ENCODE results near the gene WIPF2. TPM values are rescaled to one million over a fixed set of nuclear protein-coding genes. Genes with fewer than 3 reads are reported as not detected.

WIPF2 gene
- polyA plus RNA-seq, 1 donor (not counting 4 experiments of a cell fraction or from before 2014, with no cell fraction given): 8.5 TPM

- no peak for TF ChIP-seq EZH2 (IDR thresholded peaks at IDR 0.05; ENCODE audit: low read length)
- TF ChIP-seq CTCF (optimal IDR thresholded peaks at IDR 0.05 in 1 of 3, IDR thresholded peaks at IDR 0.05 in 1 of 3, conservative IDR thresholded peaks at IDR 0.05 in 1 of 3; ENCODE audit: extremely low read depth in 1 of 3, insufficient read depth in 2 of 3, low read length in 3 of 3): no peak
- no peaks in the 10 kb centered on the region for H3K27me3 ChIP-seq (ENCODE audit: control insufficient read depth, extremely low read depth, insufficient read depth, low read length)
- DNase-seq (ENCODE audit: low read depth, low spot score) (no peak), FAIRE-seq (peak; percentile 20)
- peak overlapping the region; percentile 97 for H3K4me2 ChIP-seq (ENCODE audit: control insufficient read depth, extremely low read depth, insufficient read depth, low read depth, low read length)
- no peaks in the 10 kb centered on the region for H3K9me3 ChIP-seq (ENCODE audit: control insufficient read depth, low read depth, low read length)
- peak overlapping the region; percentile 86 for H3K27ac ChIP-seq (ENCODE audit: control insufficient read depth, insufficient read depth, low read length)
- peaks cover 0 to 2% of the 10 kb centered on the region in 2 experiments for H3K36me3 ChIP-seq (ENCODE audit: control insufficient read depth in 2 of 2, extremely low read depth in 1 of 2, insufficient read depth in 2 of 2, low read length in 2 of 2)
- no peak overlapping the region for H2AFZ ChIP-seq (ENCODE audit: control insufficient read depth, low read length)
- H3K79me2 ChIP-seq (ENCODE audit: control insufficient read depth, insufficient read depth, low read length): peaks cover 92% of the 10 kb centered on the region
- dilution Hi-C loops (cut with MboI; ENCODE audit: extremely low pct_ligation_motif_present, low sequenced_read_pairs): no loop called here
- peaks cover 17% of the 10 kb centered on the region for H4K20me1 ChIP-seq (ENCODE audit: control insufficient read depth, extremely low read depth, insufficient read depth, low read length)
- peak overlapping the region; percentile 74 for H3K9ac ChIP-seq (ENCODE audit: control insufficient read depth, extremely low read depth, insufficient read depth, low read length)
- peaks cover 2% of the 10 kb centered on the region for H3K9me1 ChIP-seq (ENCODE audit: control insufficient read depth, extremely low read depth, insufficient read depth, low read length)
- peak overlapping the region; percentile 3 to 60 (median 54) for H3K4me3 ChIP-seq (ENCODE audit: control insufficient read depth in 2 of 3, extremely low read depth in 1 of 3, insufficient read depth in 2 of 3, low read depth in 1 of 3, low read length in 3 of 3)
- H3K4me1 ChIP-seq (ENCODE audit: control insufficient read depth, extremely low read depth, insufficient read depth, low read length): peaks cover 64% of the 10 kb centered on the region
Measured at GRCh38 chr17:40322358-40323315, 103.5 kb downstream of the WIPF2 start.

GRCh38 chr17:40323391-40324381 lies 104.6 kb downstream of the WIPF2 start:
- Histone ChIP-seq H3K4me2 (ENCODE audit: control insufficient read depth, extremely low read depth, insufficient read depth, low read depth, low read length) (peak overlapping the region; percentile 97), H2AFZ (ENCODE audit: control insufficient read depth, low read length) (no peak overlapping the region), H3K9ac (ENCODE audit: control insufficient read depth, extremely low read depth, insufficient read depth, low read length) (peak overlapping the region; percentile 74), H3K9me3 (ENCODE audit: control insufficient read depth, low read depth, low read length) (no peaks in the 10 kb centered on the region), H4K20me1 (ENCODE audit: control insufficient read depth, extremely low read depth, insufficient read depth, low read length) (peaks cover 17% of the 10 kb centered on the region), H3K4me1 (ENCODE audit: control insufficient read depth, extremely low read depth, insufficient read depth, low read length) (peaks cover 61% of the 10 kb centered on the region), H3K79me2 (ENCODE audit: control insufficient read depth, insufficient read depth, low read length) (peaks cover 97% of the 10 kb centered on the region), H3K27me3 (ENCODE audit: control insufficient read depth, extremely low read depth, insufficient read depth, low read length) (no peaks in the 10 kb centered on the region), H3K36me3 (ENCODE audit: control insufficient read depth in 2 of 2, extremely low read depth in 1 of 2, insufficient read depth in 2 of 2, low read length in 2 of 2) (peaks cover 0 to 2% of the 10 kb centered on the region in 2 experiments), H3K4me3 (ENCODE audit: control insufficient read depth in 2 of 3, extremely low read depth in 1 of 3, insufficient read depth in 2 of 3, low read depth in 1 of 3, low read length in 3 of 3) (no peak overlapping the region), H3K27ac (ENCODE audit: control insufficient read depth, insufficient read depth, low read length) (peak overlapping the region; percentile 86), H3K9me1 (ENCODE audit: control insufficient read depth, extremely low read depth, insufficient read depth, low read length) (peaks cover 2% of the 10 kb centered on the region)
- dilution Hi-C loops (cut with MboI; ENCODE audit: extremely low pct_ligation_motif_present, low sequenced_read_pairs): no loop called here
- DNase-seq (ENCODE audit: low read depth, low spot score): no peak
- no peak for TF ChIP-seq EZH2 (IDR thresholded peaks at IDR 0.05; ENCODE audit: low read length)
- TF ChIP-seq CTCF (optimal IDR thresholded peaks at IDR 0.05 in 1 of 3, IDR thresholded peaks at IDR 0.05 in 1 of 3, conservative IDR thresholded peaks at IDR 0.05 in 1 of 3; ENCODE audit: extremely low read depth in 1 of 3, insufficient read depth in 2 of 3, low read length in 3 of 3): no peak
- FAIRE-seq: no peak

Data from keratinocyte (primary cell).